GM12892 (cell line): ENCODE data around the gene GPHA2.

ENCODE experiments used
- POLR2A ChIP-seq: IDR thresholded peaks from 2 replicates; pipeline ENCODE4 v1.6.1; 2011; ENCODE audit warnings: low read depth, low read length, control low read depth
- POLR2AphosphoS5 ChIP-seq: IDR thresholded peaks from 2 replicates; pipeline ENCODE4 v1.6.1; 2011; ENCODE audit warnings: low read depth, low read length, control low read depth

DNA sequence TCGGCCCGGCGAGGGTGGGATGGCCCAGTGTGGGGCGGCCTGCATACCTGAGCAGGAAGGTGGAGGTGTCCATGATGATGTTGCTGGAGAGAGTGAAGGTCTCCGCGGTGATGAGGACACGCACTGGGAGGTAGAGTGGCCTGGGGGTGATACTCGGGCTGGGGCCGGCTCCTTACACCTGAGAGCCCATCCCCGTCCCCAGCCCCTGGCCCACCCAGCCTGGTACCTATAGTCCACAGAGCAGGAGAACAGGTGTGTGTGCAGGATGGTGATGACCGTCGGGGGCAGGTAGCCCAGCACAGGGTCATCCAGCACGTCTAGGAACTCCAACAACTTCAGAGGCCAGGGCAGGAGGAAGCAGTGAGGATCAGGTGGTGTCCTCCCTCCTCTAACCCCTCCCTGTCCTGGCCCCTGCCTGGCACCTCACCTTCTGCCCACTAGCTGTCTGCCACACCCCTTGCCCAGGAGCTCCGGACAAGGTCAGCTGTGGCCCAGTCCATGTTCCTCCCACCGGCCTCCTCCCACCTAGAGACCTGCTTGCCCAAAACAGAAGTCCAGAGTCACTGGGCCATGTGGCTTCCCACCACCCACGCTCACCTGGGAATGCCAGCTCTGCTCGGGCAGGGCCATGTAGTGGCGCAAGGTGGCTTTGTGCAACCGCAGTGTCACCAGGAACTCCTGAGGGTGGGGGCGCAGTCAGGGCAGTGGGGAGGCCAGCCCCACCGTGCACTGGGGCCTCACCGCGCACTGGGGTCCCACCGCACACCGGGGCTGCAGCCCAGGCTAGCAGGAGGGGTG is 30.0 kb downstream of the GPHA2 start:
- TF ChIP-seq POLR2A (no peak), POLR2AphosphoS5 (no peak)
